A673 (cell line): Measurements from ENCODE around the gene SELP. TPM values are rescaled to one million over a fixed set of nuclear protein-coding genes. Genes with fewer than 3 reads are reported as not detected.

Experiments
- BruUV-seq: library from RNA; stranded (reverse); fragments of 400-500 nt; replicated peaks from 2 replicates; lab custom pipeline; 2021; lab: Mats Ljungman, UMichigan
- CTCF ChIA-PET: fragments of 300-600 bp; sonication (Branson Sonifier 250); formaldehyde crosslinking; loops from one replicate; lab custom pipeline; 2022; ENCODE audit warnings: antibody characterized with exemption; lab: Charles Lee
- POLR2A ChIA-PET: fragments of 300-600 bp; sonication (Branson Sonifier 250); formaldehyde crosslinking; loops from one replicate; lab custom pipeline; 2022; ENCODE audit warnings: antibody characterized with exemption; ENCODE audit not compliant: low non-redundant PET; lab: Charles Lee
- DNase-seq: peaks from one replicate; pipeline ENCODE4 v3.0.0-alpha.2; 2015; ENCODE audit warnings: low spot score
- H3K27ac ChIP-seq: fragments of 200-600 bp; sonication (generic); 2 replicates; pipeline ENCODE4 v1.5.1; 2016; ENCODE audit warnings: mixed run types, low read depth, mild to moderate bottlenecking, mixed read lengths, antibody characterized with exemption, low read length; ENCODE audit not compliant: poor library complexity, severe bottlenecking
- H3K27me3 ChIP-seq: fragments of 200-600 bp; sonication (generic); replicated peaks from 2 replicates; pipeline ENCODE4 v1.6.1; 2017; ENCODE audit warnings: mixed run types, low read depth, mild to moderate bottlenecking, mixed read lengths, antibody characterized with exemption, low read length; ENCODE audit not compliant: insufficient read depth, poor library complexity
- H3K36me3 ChIP-seq: fragments of 200-600 bp; sonication (generic); 2 replicates; pipeline ENCODE4 v1.6.1; 2016; ENCODE audit warnings: mixed run types, mild to moderate bottlenecking, mixed read lengths, antibody characterized with exemption, low read length; ENCODE audit not compliant: insufficient read depth, poor library complexity, severe bottlenecking
- H3K4me1 ChIP-seq: fragments of 200-600 bp; sonication (generic); 2 replicates; pipeline ENCODE4 v1.6.1; 2017; ENCODE audit warnings: mixed run types, mild to moderate bottlenecking, mixed read lengths, antibody characterized with exemption, low read length; ENCODE audit not compliant: insufficient read depth, poor library complexity, severe bottlenecking
- H3K4me3 ChIP-seq: fragments of 200-600 bp; sonication (generic); 2 replicates; pipeline ENCODE4 v1.5.1; 2016; ENCODE audit warnings: low read depth, mixed run types, mild to moderate bottlenecking, mixed read lengths, low read length; ENCODE audit not compliant: poor library complexity, severe bottlenecking
- H3K9me3 ChIP-seq: fragments of 200-600 bp; sonication (generic); 2 replicates; pipeline ENCODE4 v1.6.1; 2016; ENCODE audit warnings: mixed run types, low read depth, mild to moderate bottlenecking, mixed read lengths, antibody characterized with exemption, low read length; ENCODE audit not compliant: poor library complexity, severe bottlenecking
- CTCF ChIP-seq: fragments of 300-800, 200-600 bp; sonication (generic); conservative IDR thresholded peaks from 2 replicates; pipeline ENCODE4 v1.5.1; 2017; ENCODE audit warnings: low read depth, mild to moderate bottlenecking, antibody characterized with exemption, low read length, moderate library complexity, mixed read lengths
- EZH2 ChIP-seq: fragments of 200-600 bp; sonication (generic); IDR thresholded peaks from 2 replicates; pipeline ENCODE4 v1.6.1; 2017; ENCODE audit warnings: borderline replicate concordance, low read depth, mild to moderate bottlenecking, mixed read lengths, antibody characterized with exemption, low read length; ENCODE audit not compliant: poor library complexity, severe bottlenecking
- intact Hi-C: fragments of 100-400 bp; cut with micrococcal nuclease; formaldehyde crosslinking; loops from one replicate; pipeline ENCODE4 v1.10.0; 2022; ENCODE audit not compliant: unreplicated experiment
- total RNA-seq: library from RNA; stranded (reverse); gene quantifications from 2 replicates; pipeline ENCODE4 v1.2.3, GENCODE V29; 2021

SELP gene
- total RNA-seq, 1 experiment from 2014 or later = not detected

GRCh38 chr1:169586395-169587255 is 43.3 kb downstream of the SELP start, which contains the start of gene F5:
Gene F5, minus strand, starts transcription at chr1:169586481. Its CDS starts 95 bp downstream, at chr1:169586386.
- ChIA-PET CTCF (interaction anchor here (0.6 to 1.0 kb wide), 4 partner anchors 9 to 223 kb away, joined by 3 to 4 read pairs (median 3); no protein-coding TSS in a partner anchor), POLR2A (no interaction called here)
- no peaks in the 10 kb centered on the region for H3K36me3 ChIP-seq
- no peak for TF ChIP-seq EZH2
- TF ChIP-seq CTCF = peak; percentile 62
- no peak within 1 kb of the TSS for H3K4me3 ChIP-seq
- no peak within 1 kb of the TSS for H3K27ac ChIP-seq
- H3K9me3 ChIP-seq = no peaks in the 10 kb centered on the region
- BruUV-seq = no TSS peak
- intact Hi-C loops = no loop called here
- peaks cover 73% of the 10 kb centered on the region for H3K27me3 ChIP-seq
- H3K4me1 ChIP-seq = no peaks in the 10 kb centered on the region
- peak; percentile 73 for DNase-seq

GRCh38 chr1:169586067-169586394 is 43.9 kb downstream of the SELP start:
- DNase-seq = no peak
- no peaks in the 10 kb centered on the region for H3K9me3 ChIP-seq
- no TSS peak for BruUV-seq
- H3K4me3 ChIP-seq = no peak overlapping the region
- POLR2A ChIA-PET = no interaction called here
- TF ChIP-seq EZH2 (no peak), CTCF (no peak)
- intact Hi-C loops = no loop called here
- no peaks in the 10 kb centered on the region for H3K36me3 ChIP-seq
- CTCF ChIA-PET = interaction anchor here (0.8 to 1.0 kb wide), 3 partner anchors 10 to 224 kb away, joined by 3 to 4 read pairs (median 3); no protein-coding TSS in a partner anchor
- H3K27ac ChIP-seq = no peak overlapping the region
- H3K4me1 ChIP-seq = no peaks in the 10 kb centered on the region
- peaks cover 73% of the 10 kb centered on the region for H3K27me3 ChIP-seq

GRCh38 chr1:169585181-169585580 is 44.7 kb downstream of the SELP start:
- no peak for DNase-seq
- POLR2A ChIA-PET = no interaction called here
- CTCF ChIA-PET = no interaction called here
- Histone ChIP-seq H3K4me1 (no peaks in the 10 kb centered on the region), H3K27ac (no peak overlapping the region), H3K9me3 (no peaks in the 10 kb centered on the region), H3K36me3 (no peaks in the 10 kb centered on the region), H3K4me3 (no peak overlapping the region), H3K27me3 (peaks cover 74% of the 10 kb centered on the region)
- BruUV-seq = no TSS peak
- intact Hi-C loops = no loop called here
- no peak for TF ChIP-seq EZH2
- no peak for TF ChIP-seq CTCF
